Thyroid gland (tissue), 4 donors: ENCODE data around the gene PREX1.

Experiments used
- CTCF ChIP-seq, 6 experiments: fragments of 200-600 bp in 3 of 6; fragments of 450-650 bp in 3 of 6; sonication (generic) in 3 of 6; IDR thresholded peaks; one replicate each; pipeline ENCODE4 v1.5.1; 2016 to 2019; ENCODE audit warnings: antibody characterized with exemption in 6 of 6, mild to moderate bottlenecking in 2 of 6, inconsistent platforms in 1 of 6, moderate library complexity in 1 of 6
- POLR2A ChIP-seq, 2 donors: fragments of 450-650 bp; IDR thresholded peaks; one replicate each; pipeline ENCODE4 v1.6.1; 2017; ENCODE audit warnings: antibody characterized with exemption in 2 of 2, mild to moderate bottlenecking in 2 of 2, moderate library complexity in 1 of 2

GRCh38 chr20:48620154-48620506 lies 207.7 kb downstream of the PREX1 start:
- TF ChIP-seq POLR2A (IDR thresholded peaks at IDR 0.05) (no peak), CTCF (IDR thresholded peaks at IDR 0.05) (no peak)
